ENCODE results near the gene NFIA.

The NFIA gene

GRCh38 chr1:61293197-61293596 lies 210.8 kb downstream of the NFIA start:
- no peak overlapping the region for H3K4me3 ChIP-seq (ENCODE audit: low read length)
- no peak overlapping the region for H3K4me2 ChIP-seq (ENCODE audit: low read length)
- H3K9ac ChIP-seq (ENCODE audit: low read depth, low read length), result no peak overlapping the region
- H3K9me3 ChIP-seq (replicated peaks; ENCODE audit: low read length), result no peaks in the 10 kb centered on the region
- no peaks in the 10 kb centered on the region for H3K36me3 ChIP-seq (ENCODE audit: insufficient read depth, low read length)
- peaks cover 23% of the 10 kb centered on the region for H3K4me1 ChIP-seq (ENCODE audit: control insufficient read depth, insufficient read depth, low read length)
- H3K27me3 ChIP-seq (ENCODE audit: control insufficient read depth, insufficient read depth, low read length), result no peaks in the 10 kb centered on the region

GRCh38 chr1:61293986-61294504 lies 211.7 kb downstream of the NFIA start:
- Histone ChIP-seq H3K4me1 (ENCODE audit: control insufficient read depth, insufficient read depth, low read length) (peaks cover 21% of the 10 kb centered on the region), H3K9me3 (replicated peaks; ENCODE audit: low read length) (no peaks in the 10 kb centered on the region), H3K27me3 (ENCODE audit: control insufficient read depth, insufficient read depth, low read length) (no peaks in the 10 kb centered on the region), H3K9ac (ENCODE audit: low read depth, low read length) (no peak overlapping the region), H3K4me3 (ENCODE audit: low read length) (no peak overlapping the region), H3K4me2 (ENCODE audit: low read length) (no peak overlapping the region), H3K36me3 (ENCODE audit: insufficient read depth, low read length) (no peaks in the 10 kb centered on the region)

DNA sequence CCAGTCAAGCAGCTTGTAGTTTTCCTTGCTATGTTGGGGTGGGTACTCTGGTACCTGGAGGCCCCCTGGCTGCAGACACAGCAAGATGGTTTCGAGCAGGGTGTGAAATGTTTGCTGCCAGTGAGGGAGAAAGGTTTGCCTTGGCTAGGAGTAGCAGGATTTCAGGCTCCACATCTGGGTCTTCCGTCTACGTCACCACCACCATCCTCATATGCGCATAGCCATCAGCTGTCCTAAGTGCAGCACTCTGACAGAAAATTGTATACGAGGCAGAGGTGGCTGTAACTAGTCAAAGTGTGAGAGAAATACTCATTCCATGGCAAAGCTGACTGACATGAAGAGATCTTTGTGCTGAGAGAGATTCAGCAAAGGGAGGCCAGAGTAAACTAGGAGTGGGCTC lies 212.6 kb downstream of the NFIA start:
- no peak overlapping the region for H3K4me3 ChIP-seq (ENCODE audit: low read length)
- no peaks in the 10 kb centered on the region for H3K27me3 ChIP-seq (ENCODE audit: control insufficient read depth, insufficient read depth, low read length)
- no peaks in the 10 kb centered on the region for H3K36me3 ChIP-seq (ENCODE audit: insufficient read depth, low read length)
- H3K9me3 ChIP-seq (replicated peaks; ENCODE audit: low read length), result no peaks in the 10 kb centered on the region
- H3K4me2 ChIP-seq (ENCODE audit: low read length), result no peak overlapping the region
- H3K9ac ChIP-seq (ENCODE audit: low read depth, low read length), result no peak overlapping the region
- peaks cover 30% of the 10 kb centered on the region for H3K4me1 ChIP-seq (ENCODE audit: control insufficient read depth, insufficient read depth, low read length)

DNA sequence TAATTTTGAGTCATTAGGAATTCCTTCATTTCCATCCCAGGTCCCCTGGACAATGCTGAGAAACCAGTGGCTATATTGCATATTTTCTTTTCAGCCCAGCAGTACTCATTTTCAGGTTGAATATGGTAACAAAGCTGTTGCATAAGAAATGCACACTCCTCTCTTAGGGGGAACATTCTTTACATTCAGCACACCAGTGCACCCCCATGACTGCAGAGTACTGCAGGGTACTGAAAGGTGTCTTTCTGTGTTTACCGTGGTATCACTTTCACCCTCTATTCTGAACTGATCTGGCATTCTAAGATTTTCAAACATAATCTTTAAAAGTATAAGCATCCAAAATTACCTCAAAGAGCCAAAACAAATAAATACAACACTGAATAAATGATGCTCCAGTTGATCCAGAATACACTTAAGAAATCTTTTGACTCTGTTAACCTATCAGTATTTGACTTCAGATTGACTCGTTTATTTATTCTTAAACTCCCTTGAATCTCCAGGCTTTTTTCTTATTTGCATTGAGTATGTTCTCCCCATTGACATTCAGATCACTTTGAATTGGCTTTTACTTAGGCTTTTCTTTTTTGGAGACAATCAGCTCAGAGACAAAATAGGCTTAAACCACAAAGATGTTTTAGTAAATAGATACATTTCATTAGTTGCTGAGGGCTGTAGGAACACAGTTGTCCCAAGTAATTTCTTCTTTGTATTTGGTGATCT lies 213.6 kb downstream of the NFIA start:
- Histone ChIP-seq H3K9ac (ENCODE audit: low read depth, low read length) (no peak overlapping the region), H3K4me1 (ENCODE audit: control insufficient read depth, insufficient read depth, low read length) (peaks cover 33% of the 10 kb centered on the region), H3K4me3 (ENCODE audit: low read length) (no peak overlapping the region), H3K9me3 (replicated peaks; ENCODE audit: low read length) (no peaks in the 10 kb centered on the region), H3K36me3 (ENCODE audit: insufficient read depth, low read length) (no peaks in the 10 kb centered on the region), H3K27me3 (ENCODE audit: control insufficient read depth, insufficient read depth, low read length) (no peaks in the 10 kb centered on the region), H3K4me2 (ENCODE audit: low read length) (no peak overlapping the region)

- no peaks in the 10 kb centered on the region for H3K36me3 ChIP-seq (ENCODE audit: insufficient read depth, low read length)
- no peaks in the 10 kb centered on the region for H3K27me3 ChIP-seq (ENCODE audit: control insufficient read depth, insufficient read depth, low read length)
- H3K9me3 ChIP-seq (replicated peaks; ENCODE audit: low read length), result no peaks in the 10 kb centered on the region
- H3K4me2 ChIP-seq (ENCODE audit: low read length), result no peak overlapping the region
- H3K4me3 ChIP-seq (ENCODE audit: low read length), result no peak overlapping the region
- H3K4me1 ChIP-seq (ENCODE audit: control insufficient read depth, insufficient read depth, low read length), result peaks cover 46% of the 10 kb centered on the region
- no peak overlapping the region for H3K9ac ChIP-seq (ENCODE audit: low read depth, low read length)
Observed at GRCh38 chr1:61297887-61298286, 215.5 kb downstream of the NFIA start.

DNA sequence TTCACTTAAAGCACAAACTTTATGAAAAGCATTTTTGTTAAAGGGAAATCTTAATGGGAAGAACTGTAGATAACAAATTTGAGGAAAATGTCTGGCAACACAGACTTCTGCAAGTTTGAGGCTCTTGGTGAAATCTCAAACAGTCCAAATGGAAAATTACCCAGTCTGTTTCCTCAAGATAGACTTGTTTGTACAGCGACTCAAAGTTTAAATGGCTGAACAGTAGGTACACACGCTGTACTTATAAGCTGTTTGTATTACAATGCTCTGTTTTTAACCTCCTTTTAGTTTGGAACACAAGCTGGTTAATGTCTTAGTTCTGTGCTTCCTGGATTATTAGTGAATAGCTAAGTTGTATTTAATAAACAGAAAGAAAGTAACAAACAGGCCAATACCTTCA lies 217.1 kb downstream of the NFIA start:
- H3K9me3 ChIP-seq (replicated peaks; ENCODE audit: low read length), result no peaks in the 10 kb centered on the region
- no peak overlapping the region for H3K4me3 ChIP-seq (ENCODE audit: low read length)
- peaks cover 31% of the 10 kb centered on the region for H3K4me1 ChIP-seq (ENCODE audit: control insufficient read depth, insufficient read depth, low read length)
- H3K36me3 ChIP-seq (ENCODE audit: insufficient read depth, low read length), result no peaks in the 10 kb centered on the region
- no peaks in the 10 kb centered on the region for H3K27me3 ChIP-seq (ENCODE audit: control insufficient read depth, insufficient read depth, low read length)
- H3K4me2 ChIP-seq (ENCODE audit: low read length), result no peak overlapping the region
- peak overlapping the region; percentile 16 for H3K9ac ChIP-seq (ENCODE audit: low read depth, low read length)

DNA sequence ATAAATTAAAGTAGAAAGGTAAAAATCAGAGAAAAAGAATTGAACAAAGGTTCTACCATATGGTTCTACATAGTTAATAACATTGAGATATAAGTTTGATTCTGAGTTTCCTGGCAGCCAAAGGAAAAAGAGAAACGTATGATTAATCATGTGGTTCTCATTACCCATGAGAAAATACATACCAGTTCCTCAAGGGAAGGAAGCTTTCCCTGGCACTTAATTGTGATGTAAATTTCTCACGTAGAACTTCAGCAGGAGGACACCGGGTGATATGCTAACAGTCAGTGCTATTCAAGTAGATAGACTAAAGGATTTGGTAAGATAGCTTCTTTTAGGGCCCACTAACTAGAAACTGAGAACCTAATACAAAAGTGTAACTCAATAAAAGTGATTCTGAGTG lies 218.5 kb downstream of the NFIA start:
- Histone ChIP-seq H3K36me3 (ENCODE audit: insufficient read depth, low read length) (no peaks in the 10 kb centered on the region), H3K4me3 (ENCODE audit: low read length) (no peak overlapping the region), H3K9ac (ENCODE audit: low read depth, low read length) (no peak overlapping the region), H3K27me3 (ENCODE audit: control insufficient read depth, insufficient read depth, low read length) (no peaks in the 10 kb centered on the region), H3K4me2 (ENCODE audit: low read length) (no peak overlapping the region), H3K9me3 (replicated peaks; ENCODE audit: low read length) (no peaks in the 10 kb centered on the region), H3K4me1 (ENCODE audit: control insufficient read depth, insufficient read depth, low read length) (peaks cover 30% of the 10 kb centered on the region)

GRCh38 chr1:61301824-61302657 lies 219.7 kb downstream of the NFIA start:
- Histone ChIP-seq H3K9ac (ENCODE audit: low read depth, low read length) (peak overlapping the region; percentile 36), H3K9me3 (replicated peaks; ENCODE audit: low read length) (no peaks in the 10 kb centered on the region), H3K36me3 (ENCODE audit: insufficient read depth, low read length) (no peaks in the 10 kb centered on the region), H3K4me3 (ENCODE audit: low read length) (no peak overlapping the region), H3K4me2 (ENCODE audit: low read length) (no peak overlapping the region), H3K27me3 (ENCODE audit: control insufficient read depth, insufficient read depth, low read length) (no peaks in the 10 kb centered on the region), H3K4me1 (ENCODE audit: control insufficient read depth, insufficient read depth, low read length) (peaks cover 30% of the 10 kb centered on the region)

GRCh38 chr1:61307422-61308142 lies 225.2 kb downstream of the NFIA start:
- Histone ChIP-seq H3K4me2 (ENCODE audit: low read length) (no peak overlapping the region), H3K4me3 (ENCODE audit: low read length) (no peak overlapping the region), H3K9ac (ENCODE audit: low read depth, low read length) (no peak overlapping the region), H3K27me3 (ENCODE audit: control insufficient read depth, insufficient read depth, low read length) (no peaks in the 10 kb centered on the region), H3K9me3 (replicated peaks; ENCODE audit: low read length) (no peaks in the 10 kb centered on the region), H3K36me3 (ENCODE audit: insufficient read depth, low read length) (no peaks in the 10 kb centered on the region), H3K4me1 (ENCODE audit: control insufficient read depth, insufficient read depth, low read length) (peaks cover 3% of the 10 kb centered on the region)

DNA sequence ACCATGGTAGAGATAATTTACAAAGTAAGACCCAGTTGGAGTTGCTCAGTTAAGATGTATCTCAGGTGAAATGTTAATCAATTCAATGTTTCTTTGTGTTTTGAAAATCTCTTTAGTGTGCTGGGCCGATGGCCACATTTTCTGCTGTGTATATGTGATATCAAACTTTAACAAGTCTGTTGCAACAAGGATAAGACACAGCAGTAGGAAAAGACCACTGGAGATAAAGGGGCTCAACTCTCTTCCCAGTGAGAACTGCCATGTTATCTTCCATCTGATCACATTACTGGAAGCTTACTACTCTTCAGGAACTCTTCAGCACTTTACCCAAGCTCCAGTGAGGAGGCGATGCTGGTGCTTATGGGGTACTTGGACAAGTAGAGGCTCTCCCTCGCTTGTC lies 227.7 kb downstream of the NFIA start:
- no peak overlapping the region for H3K9ac ChIP-seq (ENCODE audit: low read depth, low read length)
- H3K36me3 ChIP-seq (ENCODE audit: insufficient read depth, low read length), result no peaks in the 10 kb centered on the region
- H3K27me3 ChIP-seq (ENCODE audit: control insufficient read depth, insufficient read depth, low read length), result no peaks in the 10 kb centered on the region
- no peaks in the 10 kb centered on the region for H3K9me3 ChIP-seq (replicated peaks; ENCODE audit: low read length)
- H3K4me3 ChIP-seq (ENCODE audit: low read length), result no peak overlapping the region
- H3K4me1 ChIP-seq (ENCODE audit: control insufficient read depth, insufficient read depth, low read length), result no peaks in the 10 kb centered on the region
- no peak overlapping the region for H3K4me2 ChIP-seq (ENCODE audit: low read length)

DNA sequence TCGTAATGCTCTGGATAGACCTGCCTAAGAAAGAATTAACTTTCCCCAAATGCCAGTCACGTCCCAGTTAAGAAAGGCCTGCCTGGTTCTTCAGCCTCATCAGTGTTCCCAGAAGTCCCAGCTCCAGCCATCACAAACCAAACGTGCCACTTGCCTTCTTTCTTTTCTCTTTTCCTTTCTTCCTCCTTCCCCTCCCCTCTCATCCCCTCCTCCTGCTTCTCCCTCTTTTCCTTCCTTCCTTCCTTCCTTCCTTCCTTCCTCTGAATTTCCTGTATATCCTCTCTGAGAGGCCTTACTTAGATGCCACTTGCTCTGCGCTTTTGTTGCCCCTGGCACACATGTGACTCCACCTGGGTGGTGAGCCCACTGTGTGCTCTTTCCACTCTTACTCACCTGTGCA lies 228.2 kb downstream of the NFIA start:
- H3K4me2 ChIP-seq (ENCODE audit: low read length), result no peak overlapping the region
- no peaks in the 10 kb centered on the region for H3K27me3 ChIP-seq (ENCODE audit: control insufficient read depth, insufficient read depth, low read length)
- no peak overlapping the region for H3K9ac ChIP-seq (ENCODE audit: low read depth, low read length)
- no peaks in the 10 kb centered on the region for H3K9me3 ChIP-seq (replicated peaks; ENCODE audit: low read length)
- H3K4me1 ChIP-seq (ENCODE audit: control insufficient read depth, insufficient read depth, low read length), result no peaks in the 10 kb centered on the region
- H3K36me3 ChIP-seq (ENCODE audit: insufficient read depth, low read length), result no peaks in the 10 kb centered on the region
- no peak overlapping the region for H3K4me3 ChIP-seq (ENCODE audit: low read length)

Measured in skeletal muscle satellite cell (primary cell).